ENCODE measurements around the gene MAP2K1.
"Not testable (repeated sequence)": the region's sequence is repeated elsewhere in the genome, so short reads cannot be mapped to it uniquely, and the experiment has no call there.

The MAP2K1 gene

GRCh38 chr15:66386204-66387123, at the start of gene MAP2K1:
Gene MAP2K1, plus strand, starts transcription at chr15:66386912. Its CDS starts 436 bp downstream, at chr15:66387348.
- DNase-seq, result peak; percentile 97 to 98

GRCh38 chr15:66348530-66348929, 38.2 kb upstream of the MAP2K1 start:
- DNase-seq, result not testable (repeated sequence)

- no peak for DNase-seq
Measured at GRCh38 chr15:66356077-66356358, 30.7 kb upstream of the MAP2K1 start.

- DNase-seq, result peak; percentile 95 to 97
Measured at GRCh38 chr15:66356359-66357236, 30.1 kb upstream of the MAP2K1 start, which contains the start of gene TIPIN. Gene TIPIN, minus strand, starts transcription at chr15:66356685. Its CDS starts 3,738 bp downstream, at chr15:66352947.

- no peak for DNase-seq
Measured at GRCh38 chr15:66359740-66360139, 27.0 kb upstream of the MAP2K1 start.

- DNase-seq, result not testable (repeated sequence)
Measured at GRCh38 chr15:66361745-66362460, 24.8 kb upstream of the MAP2K1 start.

- DNase-seq, result no peak
Measured at GRCh38 chr15:66362776-66363175, 23.9 kb upstream of the MAP2K1 start.

GRCh38 chr15:66364944-66365528, 21.7 kb upstream of the MAP2K1 start:
- no peak for DNase-seq

- no peak for DNase-seq
Measured at GRCh38 chr15:66369773-66370651, 16.7 kb upstream of the MAP2K1 start.

GRCh38 chr15:66374179-66374578, 12.5 kb upstream of the MAP2K1 start:
- DNase-seq, result no peak

- DNase-seq, result no peak
Measured at GRCh38 chr15:66378814-66379430, 7.8 kb upstream of the MAP2K1 start.

GRCh38 chr15:66381376-66381775, 5.3 kb upstream of the MAP2K1 start:
- DNase-seq, result not testable (repeated sequence)

GRCh38 chr15:66387163-66388042, 691 bp downstream of the MAP2K1 start:
- DNase-seq, result peak; percentile 70 to 75

- no peak for DNase-seq
Measured at GRCh38 chr15:66388043-66388363, 1.3 kb downstream of the MAP2K1 start.

GRCh38 chr15:66388576-66388975, 1.9 kb downstream of the MAP2K1 start:
- DNase-seq, result no peak

- DNase-seq, result no peak
Measured at GRCh38 chr15:66389098-66389858, 2.6 kb downstream of the MAP2K1 start.

- no peak for DNase-seq
Measured at GRCh38 chr15:66389859-66390381, 3.2 kb downstream of the MAP2K1 start.

GRCh38 chr15:66390678-66391077, 4.0 kb downstream of the MAP2K1 start:
- no peak for DNase-seq

- DNase-seq, result not testable (repeated sequence)
Measured at GRCh38 chr15:66393037-66393436, 6.3 kb downstream of the MAP2K1 start.
